ENCODE measurements around the gene PRRC2B. TPM values are rescaled to one million over a fixed set of nuclear protein-coding genes. Genes with fewer than 3 reads are reported as not detected.

Gene PRRC2B
- total RNA-seq, 1 experiment from 2014 or later: 219 TPM

GRCh38 chr9:131503626-131504465 lies 110.0 kb downstream of the PRRC2B start:
- peak overlapping the region; percentile 89 for H3K4me3 ChIP-seq (ENCODE audit: low read depth, low read length)

GRCh38 chr9:131505012-131505411 lies 111.1 kb downstream of the PRRC2B start:
- H3K9me3 ChIP-seq: no peaks in the 10 kb centered on the region
- H3K36me3 ChIP-seq (ENCODE audit: control insufficient read depth, insufficient read depth, low read length): peaks cover 3% of the 10 kb centered on the region
- intact Hi-C loops (cut with micrococcal nuclease; ENCODE audit: unreplicated experiment): loop anchor here (10.0 kb wide), 1 partner anchor 60 kb away; no protein-coding TSS in a partner anchor
- H3K4me3 ChIP-seq (ENCODE audit: low read depth, low read length): no peak overlapping the region
- Mint-ChIP-seq H3K4me3 (ENCODE audit: unreplicated experiment) (no peak overlapping the region), H3K27me3 (ENCODE audit: insufficient read depth, unreplicated experiment) (no peaks in the 10 kb centered on the region), H3K36me3 (ENCODE audit: insufficient read depth, unreplicated experiment) (peaks cover 59% of the 10 kb centered on the region), H3K9me3 (ENCODE audit: unreplicated experiment) (no peaks in the 10 kb centered on the region), H3K27ac (ENCODE audit: unreplicated experiment) (peak overlapping the region; percentile 26), H3K4me1 (ENCODE audit: low read depth, unreplicated experiment) (peaks cover 16% of the 10 kb centered on the region)
- 0 out of 2 replicates have a peak, but pooled peaks cover 6% of the 10 kb centered on the region for H3K4me1 ChIP-seq
- H3K27me3 ChIP-seq (replicated peaks; ENCODE audit: control insufficient read depth, insufficient read depth, low read length): no peaks in the 10 kb centered on the region
- no peak for DNase-seq
- ChIA-PET POLR2A (no interaction called here), CTCF (no interaction called here)
- no peak for TF ChIP-seq CTCF (IDR thresholded peaks at IDR 0.05; ENCODE audit: insufficient read depth in 1 of 2, low read depth in 1 of 2, low read length in 1 of 2, severe bottlenecking in 1 of 2, unreplicated experiment in 1 of 2)
- BruUV-seq (replicated peaks): no TSS peak

More at GRCh38 chr9:131503626-131504465, 110.0 kb downstream of the PRRC2B start:
- no TSS peak for BruUV-seq (replicated peaks)
- peak overlapping the region; percentile 81 for H3K27ac Mint-ChIP-seq (ENCODE audit: unreplicated experiment)
- H3K4me3 Mint-ChIP-seq (ENCODE audit: unreplicated experiment): peak overlapping the region; percentile 90
- peak; percentile 42 to 48 for DNase-seq
- Histone ChIP-seq H3K9me3 (no peaks in the 10 kb centered on the region), H3K36me3 (ENCODE audit: control insufficient read depth, insufficient read depth, low read length) (peaks cover 3% of the 10 kb centered on the region), H3K4me1 (0 out of 2 replicates have a peak, but pooled peaks cover 6% of the 10 kb centered on the region), H3K27me3 (replicated peaks; ENCODE audit: control insufficient read depth, insufficient read depth, low read length) (no peaks in the 10 kb centered on the region)
- CTCF ChIA-PET: interaction anchor here (1.1 kb wide), 1 partner anchor 154 kb away, joined by 5 read pairs; no protein-coding TSS in a partner anchor
- no peak for TF ChIP-seq CTCF (IDR thresholded peaks at IDR 0.05; ENCODE audit: insufficient read depth in 1 of 2, low read depth in 1 of 2, low read length in 1 of 2, severe bottlenecking in 1 of 2, unreplicated experiment in 1 of 2)
- peaks cover 16% of the 10 kb centered on the region for H3K4me1 Mint-ChIP-seq (ENCODE audit: low read depth, unreplicated experiment)
- H3K27me3 Mint-ChIP-seq (ENCODE audit: insufficient read depth, unreplicated experiment): no peaks in the 10 kb centered on the region
- intact Hi-C loops (cut with micrococcal nuclease; ENCODE audit: unreplicated experiment): loop anchor here (5.0 to 10.0 kb wide), 3 partner anchors 61 to 243 kb away; no protein-coding TSS in a partner anchor
- H3K9me3 Mint-ChIP-seq (ENCODE audit: unreplicated experiment): no peaks in the 10 kb centered on the region
- POLR2A ChIA-PET: no interaction called here
- H3K36me3 Mint-ChIP-seq (ENCODE audit: insufficient read depth, unreplicated experiment): peaks cover 69% of the 10 kb centered on the region

GRCh38 chr9:131511416-131511815 lies 117.5 kb downstream of the PRRC2B start:
- Histone ChIP-seq H3K36me3 (ENCODE audit: control insufficient read depth, insufficient read depth, low read length) (peaks cover 5% of the 10 kb centered on the region), H3K27me3 (replicated peaks; ENCODE audit: control insufficient read depth, insufficient read depth, low read length) (no peaks in the 10 kb centered on the region), H3K4me1 (peaks cover 3% of the 10 kb centered on the region; the same call in 1 of the 2 replicates), H3K4me3 (ENCODE audit: low read depth, low read length) (no peak overlapping the region), H3K9me3 (no peaks in the 10 kb centered on the region)
- no peak for DNase-seq
- Mint-ChIP-seq H3K4me1 (ENCODE audit: low read depth, unreplicated experiment) (no peaks in the 10 kb centered on the region), H3K4me3 (ENCODE audit: unreplicated experiment) (no peak overlapping the region), H3K36me3 (ENCODE audit: insufficient read depth, unreplicated experiment) (peaks cover 32% of the 10 kb centered on the region), H3K9me3 (ENCODE audit: unreplicated experiment) (no peaks in the 10 kb centered on the region), H3K27ac (ENCODE audit: unreplicated experiment) (no peak overlapping the region), H3K27me3 (ENCODE audit: insufficient read depth, unreplicated experiment) (no peaks in the 10 kb centered on the region)
- intact Hi-C loops (cut with micrococcal nuclease; ENCODE audit: unreplicated experiment): no loop called here
- ChIA-PET CTCF (no interaction called here), POLR2A (no interaction called here)
- no peak for TF ChIP-seq CTCF (IDR thresholded peaks at IDR 0.05; ENCODE audit: insufficient read depth in 1 of 2, low read depth in 1 of 2, low read length in 1 of 2, severe bottlenecking in 1 of 2, unreplicated experiment in 1 of 2)
- BruUV-seq (replicated peaks): no TSS peak
